ENCODE measurements around the gene TBC1D14.

GRCh38 chr4:7045553-7045952 lies 135.9 kb downstream of the TBC1D14 start:
- TF ChIP-seq CTCF (IDR thresholded peaks at IDR 0.05): no peak
- no peak for TF ChIP-seq POLR2A (IDR thresholded peaks at IDR 0.05)
